IPS-15b (cell line): ENCODE data around the gene TRIML2.

ENCODE experiments used
- H3K27me3 ChIP-seq: one replicate; pipeline ENCODE4 v1.6.1; 2013; ENCODE audit warnings: low read length; ENCODE audit not compliant: control insufficient read depth, insufficient read depth
- H3K36me3 ChIP-seq: one replicate; pipeline ENCODE4 v1.6.1; 2013; ENCODE audit warnings: low read length; ENCODE audit not compliant: control insufficient read depth, insufficient read depth
- H3K4me1 ChIP-seq: one replicate; pipeline ENCODE4 v1.6.1; 2013; ENCODE audit warnings: mild to moderate bottlenecking, low read length; ENCODE audit not compliant: control insufficient read depth, insufficient read depth
- H3K4me3 ChIP-seq: one replicate; pipeline ENCODE4 v1.5.1; 2013; ENCODE audit warnings: low read depth, low read length
- H3K9ac ChIP-seq: one replicate; pipeline ENCODE4 v1.6.1; 2013; ENCODE audit warnings: low read depth, mild to moderate bottlenecking, low read length
- H3K9me3 ChIP-seq: one replicate; pipeline ENCODE4 v1.6.1; 2013; ENCODE audit warnings: mild to moderate bottlenecking, low read length; ENCODE audit not compliant: control insufficient read depth, insufficient read depth

TRIML2 gene, protein sequence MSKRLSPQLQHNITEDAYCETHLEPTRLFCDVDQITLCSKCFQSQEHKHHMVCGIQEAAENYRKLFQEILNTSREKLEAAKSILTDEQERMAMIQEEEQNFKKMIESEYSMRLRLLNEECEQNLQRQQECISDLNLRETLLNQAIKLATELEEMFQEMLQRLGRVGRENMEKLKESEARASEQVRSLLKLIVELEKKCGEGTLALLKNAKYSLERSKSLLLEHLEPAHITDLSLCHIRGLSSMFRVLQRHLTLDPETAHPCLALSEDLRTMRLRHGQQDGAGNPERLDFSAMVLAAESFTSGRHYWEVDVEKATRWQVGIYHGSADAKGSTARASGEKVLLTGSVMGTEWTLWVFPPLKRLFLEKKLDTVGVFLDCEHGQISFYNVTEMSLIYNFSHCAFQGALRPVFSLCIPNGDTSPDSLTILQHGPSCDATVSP

DNA sequence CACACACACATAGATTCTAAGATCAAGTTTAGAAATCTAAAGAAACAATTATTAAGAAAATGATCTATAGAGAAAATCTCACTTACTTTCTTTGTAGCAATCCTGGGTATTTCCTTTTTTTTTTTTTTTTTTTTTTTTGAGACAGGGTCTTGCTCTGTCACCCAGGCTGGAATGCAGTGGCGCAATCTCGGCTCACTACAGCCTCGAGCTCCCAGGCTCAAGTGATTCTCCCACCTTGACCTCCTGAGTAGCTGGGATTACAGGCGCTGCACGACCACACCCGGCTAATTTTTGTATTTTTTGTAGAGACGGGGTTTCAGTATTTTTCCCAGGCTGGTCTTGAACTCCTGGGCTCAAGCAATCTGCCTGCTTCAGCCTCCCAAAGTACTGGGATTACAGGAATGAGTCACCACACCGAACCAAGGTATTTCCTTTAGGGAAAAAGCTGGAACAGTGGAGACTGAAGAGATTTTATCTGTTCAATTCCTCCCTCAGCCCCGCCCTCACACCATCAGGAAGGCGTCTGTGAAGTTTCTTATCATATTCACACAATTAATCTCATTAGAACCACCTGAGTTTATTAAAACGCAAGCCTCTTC, at the start of gene TRIML2:
TSS of gene TRIML2 (minus strand) at position 447 of the 599 bp plus-strand sequence. CDS start 4,235 bp downstream, outside the sequence.
- no peaks in the 10 kb centered on the region for H3K27me3 ChIP-seq
- peak within 1 kb of the TSS; percentile 70 for H3K9ac ChIP-seq
- peaks cover 10% of the 10 kb centered on the region for H3K36me3 ChIP-seq
- peaks cover 23% of the 10 kb centered on the region for H3K4me1 ChIP-seq
- H3K9me3 ChIP-seq, result no peaks in the 10 kb centered on the region
- peak within 1 kb of the TSS; percentile 45 for H3K4me3 ChIP-seq

GRCh38 chr4:188158336-188158735, 48.9 kb upstream of the TRIML2 start:
- Histone ChIP-seq H3K9me3 (no peaks in the 10 kb centered on the region), H3K36me3 (no peaks in the 10 kb centered on the region), H3K27me3 (no peaks in the 10 kb centered on the region), H3K4me3 (no peak overlapping the region), H3K9ac (no peak overlapping the region), H3K4me1 (no peaks in the 10 kb centered on the region)

- H3K9ac ChIP-seq, result no peak overlapping the region
- no peaks in the 10 kb centered on the region for H3K9me3 ChIP-seq
- no peaks in the 10 kb centered on the region for H3K36me3 ChIP-seq
- no peaks in the 10 kb centered on the region for H3K27me3 ChIP-seq
- no peaks in the 10 kb centered on the region for H3K4me1 ChIP-seq
- no peak overlapping the region for H3K4me3 ChIP-seq
Observed at GRCh38 chr4:188154668-188155405, 45.4 kb upstream of the TRIML2 start.

GRCh38 chr4:188147776-188148175, 38.4 kb upstream of the TRIML2 start:
- Histone ChIP-seq H3K4me3 (no peak overlapping the region), H3K27me3 (no peaks in the 10 kb centered on the region), H3K36me3 (no peaks in the 10 kb centered on the region), H3K9me3 (no peaks in the 10 kb centered on the region), H3K4me1 (no peaks in the 10 kb centered on the region), H3K9ac (no peak overlapping the region)

- no peaks in the 10 kb centered on the region for H3K36me3 ChIP-seq
Observed at GRCh38 chr4:188147176-188147575, 37.8 kb upstream of the TRIML2 start.

DNA sequence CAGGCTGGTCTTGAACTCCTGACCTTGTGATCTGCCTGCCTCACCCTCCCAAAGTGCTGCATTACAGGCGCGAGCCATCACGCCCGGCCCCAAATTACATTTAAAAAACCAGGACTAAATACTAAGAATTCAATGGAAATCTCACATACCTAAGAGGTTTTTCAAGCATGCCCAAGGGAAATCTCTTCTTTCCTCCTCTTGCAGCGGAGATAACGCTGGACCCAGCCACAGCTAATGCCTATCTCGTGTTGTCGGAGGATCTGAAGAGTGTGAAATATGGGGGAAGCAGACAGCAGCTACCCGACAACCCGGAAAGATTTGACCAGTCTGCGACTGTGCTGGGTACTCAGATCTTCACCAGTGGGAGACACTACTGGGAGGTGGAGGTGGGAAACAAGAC, 37.2 kb upstream of the TRIML2 start:
- no peaks in the 10 kb centered on the region for H3K9me3 ChIP-seq
- no peak overlapping the region for H3K4me3 ChIP-seq
- no peak overlapping the region for H3K9ac ChIP-seq
- no peaks in the 10 kb centered on the region for H3K36me3 ChIP-seq
- H3K27me3 ChIP-seq, result no peaks in the 10 kb centered on the region
- H3K4me1 ChIP-seq, result no peaks in the 10 kb centered on the region

More at GRCh38 chr4:188147176-188147575, 37.8 kb upstream of the TRIML2 start:
- no peak overlapping the region for H3K9ac ChIP-seq
- no peaks in the 10 kb centered on the region for H3K9me3 ChIP-seq
- H3K27me3 ChIP-seq, result no peaks in the 10 kb centered on the region
- H3K4me3 ChIP-seq, result no peak overlapping the region
- H3K4me1 ChIP-seq, result no peaks in the 10 kb centered on the region

DNA sequence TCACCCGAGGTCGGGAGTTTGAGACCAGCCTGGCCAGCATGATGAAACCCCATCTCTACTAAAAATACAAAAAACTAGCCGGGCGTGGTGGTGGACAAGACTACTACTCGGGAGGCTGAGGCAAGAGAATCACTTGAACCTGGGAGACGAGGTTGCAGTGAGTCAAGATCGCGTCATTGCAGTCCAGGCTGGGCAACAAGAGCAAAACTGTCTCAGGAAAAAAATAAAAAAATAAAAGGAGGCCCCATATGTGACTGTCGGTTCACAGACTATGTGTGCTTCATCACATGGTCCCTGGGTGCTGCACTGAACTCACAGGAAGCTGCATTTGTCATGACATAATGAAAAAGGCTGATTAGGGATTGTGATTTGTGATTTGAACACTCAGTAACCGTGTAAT, 36.2 kb upstream of the TRIML2 start:
- Histone ChIP-seq H3K4me1 (no peaks in the 10 kb centered on the region), H3K4me3 (no peak overlapping the region), H3K27me3 (no peaks in the 10 kb centered on the region), H3K36me3 (no peaks in the 10 kb centered on the region), H3K9me3 (no peaks in the 10 kb centered on the region), H3K9ac (no peak overlapping the region)

DNA sequence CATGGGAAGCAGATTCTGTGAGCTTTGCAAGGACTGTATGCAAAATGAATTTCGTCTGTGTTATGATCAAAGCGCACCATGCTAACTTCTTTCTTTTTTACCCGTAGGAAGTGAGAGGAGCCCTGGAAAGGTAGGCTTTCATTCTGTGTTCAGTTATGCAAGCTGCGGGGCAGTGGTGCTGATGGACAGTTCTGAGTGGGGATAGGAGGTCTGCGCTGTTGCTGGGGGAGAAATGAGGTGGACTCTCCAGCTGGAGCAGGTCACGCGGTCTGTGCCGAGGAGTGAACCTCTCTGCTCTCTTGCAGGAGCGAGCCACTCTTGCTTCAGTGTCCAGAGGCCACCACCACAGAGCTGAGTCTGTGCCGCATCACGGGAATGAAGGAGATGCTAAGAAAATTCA, 34.3 kb upstream of the TRIML2 start:
- no peak overlapping the region for H3K9ac ChIP-seq
- H3K9me3 ChIP-seq, result no peaks in the 10 kb centered on the region

DNA sequence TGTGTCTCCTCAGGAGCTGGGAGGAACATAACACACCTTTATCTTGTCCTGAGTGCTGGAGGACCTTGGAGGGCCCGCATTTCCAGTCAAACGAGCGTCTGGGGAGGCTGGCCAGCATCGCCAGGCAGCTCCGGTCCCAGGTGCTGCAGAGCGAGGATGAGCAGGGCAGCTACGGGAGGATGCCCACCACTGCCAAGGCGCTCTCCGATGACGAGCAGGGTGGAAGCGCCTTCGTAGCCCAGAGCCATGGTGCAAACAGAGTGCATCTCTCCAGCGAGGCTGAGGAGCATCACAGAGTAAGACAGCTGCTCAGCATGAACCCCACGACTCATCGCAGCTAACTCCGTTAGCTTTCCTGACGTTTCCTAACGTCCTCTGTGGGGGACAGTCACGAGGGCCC, 30.3 kb upstream of the TRIML2 start:
- Histone ChIP-seq H3K9me3 (no peaks in the 10 kb centered on the region), H3K27me3 (no peaks in the 10 kb centered on the region), H3K36me3 (no peaks in the 10 kb centered on the region), H3K4me1 (no peaks in the 10 kb centered on the region), H3K9ac (no peak overlapping the region), H3K4me3 (no peak overlapping the region)

More for the DNA sequence above, 34.3 kb upstream of the TRIML2 start:
- Histone ChIP-seq H3K4me1 (no peaks in the 10 kb centered on the region), H3K36me3 (no peaks in the 10 kb centered on the region), H3K4me3 (no peak overlapping the region), H3K27me3 (no peaks in the 10 kb centered on the region)

DNA sequence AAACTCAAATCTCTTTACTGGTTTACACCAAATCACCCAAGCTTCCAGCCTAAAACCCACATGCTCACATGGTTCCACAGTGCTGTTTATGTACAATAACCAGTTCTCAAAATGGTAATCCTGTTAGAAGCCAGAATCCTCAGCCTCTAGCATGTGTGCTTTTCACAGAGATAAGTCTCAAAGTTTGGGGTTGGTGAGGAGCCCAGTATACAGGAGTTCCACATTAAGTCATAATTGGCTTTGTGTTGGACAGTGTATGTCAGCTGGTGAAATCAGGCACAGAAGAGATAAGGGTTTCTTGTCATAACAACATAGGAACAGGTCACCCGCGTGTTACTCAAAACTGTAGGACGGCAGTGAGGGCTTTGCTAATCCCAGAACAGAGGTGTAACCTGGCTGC, 29.7 kb upstream of the TRIML2 start, which contains the start of gene TRIML1:
TSS of gene TRIML1 (plus strand) at position 301 of the 400 bp plus-strand sequence. CDS start 118 bp downstream, outside the sequence.
- Histone ChIP-seq H3K27me3 (no peaks in the 10 kb centered on the region), H3K9me3 (no peaks in the 10 kb centered on the region), H3K4me3 (no peak within 1 kb of the TSS), H3K4me1 (no peaks in the 10 kb centered on the region), H3K9ac (no peak within 1 kb of the TSS), H3K36me3 (no peaks in the 10 kb centered on the region)

GRCh38 chr4:188138227-188138626, 28.8 kb upstream of the TRIML2 start:
- Histone ChIP-seq H3K4me1 (no peaks in the 10 kb centered on the region), H3K4me3 (no peak overlapping the region), H3K27me3 (no peaks in the 10 kb centered on the region), H3K36me3 (no peaks in the 10 kb centered on the region), H3K9me3 (no peaks in the 10 kb centered on the region), H3K9ac (no peak overlapping the region)
